Ovary (tissue), 3 donors: ENCODE results near the gene MRPS31.

Experiments used
- CTCF ChIP-seq, 3 donors: fragments of 450-650 bp in 2 of 3; fragments of 200-600 bp in 1 of 3; IDR thresholded peaks; one replicate each; pipeline versions ENCODE4 v1.5.1 to v1.8.0; 2016 to 2022; ENCODE audit warnings: antibody characterized with exemption in 3 of 3, mild to moderate bottlenecking in 1 of 3
- EP300 ChIP-seq: sonication (generic); formaldehyde crosslinking; IDR thresholded peaks from one replicate; pipeline ENCODE4 v1.6.1; 2017; ENCODE audit warnings: antibody characterized with exemption
- donor health status: DM: no; HTN: no; CAD: no.

- no peak for TF ChIP-seq CTCF (IDR thresholded peaks at IDR 0.05)
- no peak for TF ChIP-seq EP300
Observed at GRCh38 chr13:40679480-40679985, 91.5 kb downstream of the MRPS31 start.
